Hepatocyte (in vitro differentiated cells): ENCODE results near the gene IL2RG. TPM values are rescaled to one million over a fixed set of nuclear protein-coding genes. Genes with fewer than 3 reads are reported as not detected.
A peak's percentile ranks its signal among the peaks of the same experiment; 100 is the strongest.

Experiments
- DNase-seq: peaks from one replicate; pipeline ENCODE4 v3.0.0-alpha.2; 2016; ENCODE audit warnings: low spot score
- H2AFZ ChIP-seq: fragments of 200-600 bp; sonication (generic); 2 replicates; pipeline ENCODE4 v1.6.0; 2016; ENCODE audit warnings: antibody characterized with exemption, mild to moderate bottlenecking
- H3K27ac ChIP-seq: fragments of 200-600 bp; sonication (generic); 2 replicates; pipeline ENCODE4 v1.5.1; 2016; ENCODE audit warnings: mild to moderate bottlenecking
- H3K27me3 ChIP-seq: fragments of 200-600 bp; sonication (generic); 2 replicates; pipeline ENCODE4 v1.6.1; 2016
- H3K36me3 ChIP-seq: fragments of 200-600 bp; sonication (generic); replicated peaks from 2 replicates; pipeline ENCODE4 v1.5.1; 2016; ENCODE audit warnings: low read depth; ENCODE audit not compliant: insufficient read depth
- H3K4me1 ChIP-seq: fragments of 200-600 bp; sonication (generic); 2 replicates; pipeline ENCODE4 v1.5.1; 2016; ENCODE audit warnings: mild to moderate bottlenecking, moderate library complexity; ENCODE audit not compliant: insufficient read depth
- H3K4me2 ChIP-seq: fragments of 200-600 bp; sonication (generic); 2 replicates; pipeline ENCODE4 v1.6.0; 2016
- H3K4me3 ChIP-seq: fragments of 200-600 bp; sonication (generic); 2 replicates; pipeline ENCODE4 v1.5.1; 2016; ENCODE audit warnings: mild to moderate bottlenecking
- H3K79me2 ChIP-seq: fragments of 200-600 bp; sonication (generic); 2 replicates; pipeline ENCODE4 v1.6.0; 2017; ENCODE audit warnings: mild to moderate bottlenecking
- H3K9me2 ChIP-seq: fragments of 200-600 bp; sonication (generic); replicated peaks from 2 replicates; pipeline ENCODE4 v1.6.0; 2017; ENCODE audit warnings: mild to moderate bottlenecking; ENCODE audit not compliant: insufficient read depth
- H3K9me3 ChIP-seq: fragments of 200-600 bp; sonication (generic); 2 replicates; pipeline ENCODE4 v1.5.1; 2016; ENCODE audit warnings: low read depth, mild to moderate bottlenecking
- H4K20me1 ChIP-seq: fragments of 200-600 bp; sonication (generic); 2 replicates; pipeline ENCODE4 v1.6.0; 2016; ENCODE audit warnings: mild to moderate bottlenecking; ENCODE audit not compliant: insufficient read depth, poor library complexity, severe bottlenecking
- CTCF ChIP-seq: fragments of 200-600 bp; sonication (generic); IDR thresholded peaks from 2 replicates; pipeline ENCODE4 v1.5.1; 2016; ENCODE audit warnings: antibody characterized with exemption, mild to moderate bottlenecking; ENCODE audit not compliant: poor library complexity
- EZH2 ChIP-seq: fragments of 200-600 bp; sonication (generic); IDR thresholded peaks from 2 replicates; pipeline ENCODE4 v1.6.1; 2016; ENCODE audit warnings: antibody characterized with exemption, mild to moderate bottlenecking, borderline replicate concordance
- EZH2phosphoT487 ChIP-seq: fragments of 200-600 bp; sonication (generic); IDR thresholded peaks from one replicate; pipeline ENCODE4 v1.6.1; 2018; ENCODE audit warnings: antibody characterized with exemption, mild to moderate bottlenecking, low read depth, moderate library complexity; ENCODE audit not compliant: unreplicated experiment, severe bottlenecking
- WGBS: methylation state at CpG from one replicate; pipeline ENCODE4 v1.1.6; 2016; ENCODE audit warnings: low lambda C conversion rate; ENCODE audit errors: missing lambda C conversion rate; 5-methylcytosine and 5-hydroxymethylcytosine counted together
- polyA plus RNA-seq: library from polyadenylated mRNA; unstranded; fragments of >200 nt; fragmentation: Nextera tagmentation; extraction: Ambion mirVana; gene quantifications from 2 replicates; pipeline ENCODE4 v1.2.1, GENCODE V29; 2016
- total RNA-seq: library from RNA; depleted of rRNA; stranded (reverse); fragments of >200 nt; gene quantifications from 2 replicates; pipeline ENCODE4 v1.2.3, GENCODE V29; 2014

IL2RG gene
- total and polyA plus RNA-seq, 2 experiments from 2014 or later = 7.1 to 13.5 TPM

GRCh38 chrX:71105628-71106027 is 5.7 kb downstream of the IL2RG start:
- Histone ChIP-seq H3K27ac (no peak overlapping the region), H4K20me1 (no peaks in the 10 kb centered on the region), H3K36me3 (no peaks in the 10 kb centered on the region), H3K9me3 (no peaks in the 10 kb centered on the region), H3K9me2 (no peaks in the 10 kb centered on the region), H3K4me2 (no peak overlapping the region), H3K4me1 (peaks cover 27% of the 10 kb centered on the region), H3K79me2 (no peaks in the 10 kb centered on the region), H3K4me3 (no peak overlapping the region), H2AFZ (no peak overlapping the region), H3K27me3 (no peaks in the 10 kb centered on the region)
- no peak for TF ChIP-seq CTCF
- TF ChIP-seq EZH2 = no peak
- TF ChIP-seq EZH2phosphoT487 = no peak
- WGBS = 88% methylated on average over 3 of the region's 3 CpGs
- no peak for DNase-seq

- Histone ChIP-seq H3K4me3 (no peak overlapping the region), H4K20me1 (no peaks in the 10 kb centered on the region), H3K9me3 (no peaks in the 10 kb centered on the region), H3K9me2 (no peaks in the 10 kb centered on the region), H3K27me3 (no peaks in the 10 kb centered on the region), H2AFZ (no peak overlapping the region), H3K4me2 (peak overlapping the region; percentile 65), H3K79me2 (no peaks in the 10 kb centered on the region), H3K4me1 (peaks cover 27% of the 10 kb centered on the region), H3K27ac (peak overlapping the region; percentile 84), H3K36me3 (no peaks in the 10 kb centered on the region)
- WGBS = 38% methylated on average over 6 of the region's 10 CpGs
- peak; percentile 45 for DNase-seq
- no peak for TF ChIP-seq CTCF
- TF ChIP-seq EZH2 = no peak
- no peak for TF ChIP-seq EZH2phosphoT487
Measured at GRCh38 chrX:71103110-71103983, 8.0 kb downstream of the IL2RG start.

GRCh38 chrX:71102292-71102691 is 9.1 kb downstream of the IL2RG start:
- peaks cover 32% of the 10 kb centered on the region for H3K4me1 ChIP-seq
- H4K20me1 ChIP-seq = no peaks in the 10 kb centered on the region
- H3K79me2 ChIP-seq = no peaks in the 10 kb centered on the region
- TF ChIP-seq EZH2phosphoT487 (no peak), CTCF (no peak), EZH2 (no peak)
- H2AFZ ChIP-seq = no peak overlapping the region
- H3K4me3 ChIP-seq = no peak overlapping the region
- H3K4me2 ChIP-seq = no peak overlapping the region
- no peaks in the 10 kb centered on the region for H3K27me3 ChIP-seq
- no peaks in the 10 kb centered on the region for H3K9me2 ChIP-seq
- no peaks in the 10 kb centered on the region for H3K9me3 ChIP-seq
- H3K36me3 ChIP-seq = no peaks in the 10 kb centered on the region
- 45% methylated on average over 3 of the region's 3 CpGs for WGBS
- no peak for DNase-seq
- peak overlapping the region; percentile 84 for H3K27ac ChIP-seq
